Ecto neural progenitor cell (in vitro differentiated cells): ENCODE data around the gene PRIM1.
"Not testable (repeated sequence)": the region's sequence is repeated elsewhere in the genome, so short reads cannot be mapped to it uniquely, and the experiment has no call there.

Experiments used
- DNase-seq: peaks from one replicate; pipeline ENCODE4 v3.0.0-alpha.2; 2018; ENCODE audit warnings: low spot score

Gene PRIM1

GRCh38 chr12:56751712-56752598 is at the start of gene PRIM1:
TSS of gene PRIM1 (minus strand) at chr12:56752323. CDS start at chr12:56752298, 25 bp downstream.
- DNase-seq = peak; percentile 96

DNA sequence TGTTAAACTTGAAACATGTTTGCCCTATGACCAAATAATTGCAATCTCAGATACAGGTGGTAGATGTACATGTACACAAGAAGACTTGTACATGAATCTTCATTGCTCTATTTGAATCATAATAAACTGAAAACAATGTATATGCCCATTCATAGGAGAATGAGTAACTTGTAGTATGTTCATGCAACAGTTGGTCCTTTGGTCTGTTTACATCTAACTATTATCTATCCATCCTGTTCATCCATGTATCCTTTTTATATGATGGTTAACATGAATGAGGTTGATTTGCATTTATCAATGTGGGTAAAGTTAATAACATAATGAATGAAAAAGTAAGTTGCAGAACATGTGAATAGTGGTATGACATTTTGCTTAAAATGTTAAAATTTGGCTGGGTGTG is 48.1 kb upstream of the PRIM1 start:
- DNase-seq = no peak

- DNase-seq = not testable (repeated sequence)
Measured at GRCh38 chr12:56799345-56799744, 47.2 kb upstream of the PRIM1 start.

DNA sequence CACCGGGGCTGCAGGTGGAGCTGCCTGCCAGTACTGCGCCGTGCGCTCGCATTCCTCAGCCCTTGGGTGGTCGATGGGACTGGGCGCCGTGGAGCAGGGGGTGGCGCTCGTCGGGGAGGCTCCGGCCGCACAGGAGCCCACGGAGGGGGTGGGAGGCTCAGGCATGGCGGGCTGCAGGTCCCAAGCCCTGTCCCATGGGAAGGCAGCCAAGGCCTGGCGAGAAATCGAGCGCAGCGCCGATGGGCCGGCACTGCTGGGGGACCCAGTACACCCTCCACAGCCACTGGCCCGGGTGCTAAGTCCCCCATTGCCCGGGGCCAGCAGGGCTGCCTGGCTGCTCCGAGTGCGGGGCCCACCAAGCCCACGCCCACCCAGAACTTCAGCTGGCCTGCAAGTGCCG is 43.7 kb upstream of the PRIM1 start:
- not testable (repeated sequence) for DNase-seq

- DNase-seq = not testable (repeated sequence)
Measured at GRCh38 chr12:56795046-56795562, 43.0 kb upstream of the PRIM1 start.

DNA sequence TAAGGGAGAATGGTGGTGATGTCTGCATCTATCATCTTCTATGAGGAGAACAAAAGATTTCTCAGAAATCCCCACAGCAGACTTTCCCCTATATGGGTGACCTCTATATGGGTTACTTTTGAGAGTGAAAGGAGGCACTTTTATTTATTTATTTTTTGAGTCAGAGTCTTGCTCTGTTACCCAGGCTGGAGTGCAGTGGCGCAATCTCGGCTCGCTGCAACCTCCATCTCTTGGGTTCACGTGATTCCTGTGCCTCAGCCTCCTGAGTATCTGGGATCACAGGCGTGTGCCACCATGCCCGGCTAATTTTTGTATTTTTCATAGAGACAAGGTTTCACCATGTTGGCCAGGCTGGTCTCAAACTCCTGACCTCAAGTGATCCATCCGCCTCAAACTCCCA is 41.0 kb upstream of the PRIM1 start:
- not testable (repeated sequence) for DNase-seq

DNA sequence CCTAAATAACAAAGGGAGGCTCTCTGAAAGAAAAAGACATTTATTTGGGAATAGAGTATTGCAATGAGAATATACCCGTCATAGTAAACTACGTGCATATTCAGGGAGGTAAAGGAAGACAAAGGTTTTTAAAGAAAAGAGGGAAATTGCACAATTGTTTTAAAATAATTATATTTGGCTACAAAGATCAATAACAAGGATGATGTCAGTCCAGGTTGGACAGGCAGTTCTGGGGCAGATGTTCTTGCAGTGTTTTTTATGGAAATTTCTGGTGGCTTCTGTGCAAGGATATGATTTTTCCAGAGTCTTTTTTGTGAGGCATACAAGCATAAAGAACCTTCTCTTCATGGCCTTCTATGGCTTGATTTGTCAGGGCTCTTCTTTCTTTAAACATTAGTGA is 40.6 kb upstream of the PRIM1 start:
- DNase-seq = no peak

GRCh38 chr12:56789429-56789828 is 37.3 kb upstream of the PRIM1 start:
- DNase-seq = not testable (repeated sequence)

- no peak for DNase-seq
Measured at GRCh38 chr12:56787498-56787897, 35.4 kb upstream of the PRIM1 start.

- no peak for DNase-seq
Measured at GRCh38 chr12:56785874-56786273, 33.8 kb upstream of the PRIM1 start.

DNA sequence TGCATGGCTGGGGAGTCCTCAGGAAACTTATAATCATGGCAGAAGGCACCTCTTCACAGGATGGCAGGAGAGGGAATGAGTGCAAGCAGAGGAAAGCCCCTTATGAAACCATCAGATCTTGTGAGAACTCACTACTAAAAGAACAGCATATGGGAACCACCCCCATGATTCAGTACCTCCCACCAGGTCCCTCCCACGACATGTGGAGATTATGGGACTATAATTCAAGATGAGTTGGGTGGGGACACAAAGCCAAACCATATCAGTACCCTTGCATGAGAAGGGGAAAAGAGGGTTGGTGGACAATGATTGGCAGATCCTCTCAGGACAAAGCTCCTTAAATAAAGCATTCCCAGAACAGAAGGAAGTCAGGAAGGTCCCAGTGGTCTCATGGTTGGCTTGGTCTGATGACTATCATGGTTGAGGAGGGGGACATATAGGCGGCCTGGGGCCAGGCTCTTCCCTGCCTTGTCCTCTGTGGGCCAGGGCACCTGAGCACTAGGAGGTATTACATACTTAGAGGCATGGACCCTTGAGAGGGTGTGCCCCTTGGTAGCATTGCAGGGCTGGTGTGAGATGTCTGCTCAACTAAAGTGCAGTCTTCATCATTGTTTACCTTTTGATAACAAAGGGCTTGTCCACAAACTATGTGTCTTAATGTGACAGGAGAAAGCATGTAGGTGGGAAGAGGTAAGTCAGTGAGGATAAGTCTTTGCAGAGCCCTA is 33.2 kb upstream of the PRIM1 start:
- no peak for DNase-seq

DNA sequence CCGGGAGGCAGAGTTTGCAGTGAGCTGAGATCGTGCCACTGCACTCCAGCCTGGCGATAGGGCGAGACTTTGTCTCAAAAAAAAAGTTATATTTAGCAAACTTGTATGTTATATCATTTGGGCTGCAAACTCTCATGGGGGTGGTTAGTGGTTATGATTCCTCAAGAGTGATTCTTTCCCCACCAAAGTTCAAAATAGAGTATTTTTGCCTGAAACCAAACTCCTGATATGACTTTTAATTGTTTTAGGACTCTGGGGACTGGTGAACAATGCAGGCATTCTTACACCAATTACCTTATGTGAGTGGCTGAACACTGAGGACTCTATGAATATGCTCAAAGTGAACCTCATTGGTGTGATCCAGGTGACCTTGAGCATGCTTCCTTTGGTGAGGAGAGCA is 29.6 kb upstream of the PRIM1 start:
- no peak for DNase-seq

- DNase-seq = no peak
Measured at GRCh38 chr12:56778756-56779155, 26.6 kb upstream of the PRIM1 start.

- no peak for DNase-seq
Measured at GRCh38 chr12:56776654-56777053, 24.5 kb upstream of the PRIM1 start.

- no peak for DNase-seq
Measured at GRCh38 chr12:56775638-56776037, 23.5 kb upstream of the PRIM1 start.

GRCh38 chr12:56773113-56773512 is 21.0 kb upstream of the PRIM1 start:
- DNase-seq = no peak

GRCh38 chr12:56772625-56773024 is 20.5 kb upstream of the PRIM1 start:
- no peak for DNase-seq

DNA sequence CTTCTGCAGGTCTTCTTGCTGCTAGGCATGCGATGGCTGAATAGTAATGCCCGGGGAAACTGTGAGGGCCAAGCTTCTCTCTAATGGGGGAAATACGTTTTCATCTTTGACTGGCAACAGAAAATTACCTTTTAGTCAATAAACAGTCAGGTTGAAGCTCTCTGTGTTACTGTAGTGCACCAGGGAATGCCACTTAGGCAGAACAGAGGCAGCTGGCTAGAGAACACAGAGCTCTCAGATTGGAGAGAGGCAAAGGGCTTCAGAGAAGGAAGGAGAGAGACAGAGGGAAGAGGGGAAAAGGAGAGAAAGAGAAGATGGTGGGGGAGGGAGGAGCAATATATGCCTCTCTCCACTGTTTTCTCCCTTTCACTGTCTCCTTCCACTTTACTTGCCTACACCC is 17.7 kb upstream of the PRIM1 start:
- DNase-seq = no peak

- DNase-seq = no peak
Measured at GRCh38 chr12:56768424-56768823, 16.3 kb upstream of the PRIM1 start.

GRCh38 chr12:56766535-56766934 is 14.4 kb upstream of the PRIM1 start:
- no peak for DNase-seq

GRCh38 chr12:56763753-56764657 is 11.9 kb upstream of the PRIM1 start:
- DNase-seq = no peak

- DNase-seq = no peak
Measured at GRCh38 chr12:56761812-56762211, 9.7 kb upstream of the PRIM1 start.
